Measurements from ENCODE around the gene DPF3. TPM values are rescaled to one million over a fixed set of nuclear protein-coding genes. Genes with fewer than 3 reads are reported as not detected.
A peak's percentile ranks its signal among the peaks of the same experiment; 100 is the strongest.

The DPF3 gene
- total and polyA plus RNA-seq, 2 donors (not counting 1 experiment from before 2014, with no cell fraction given), result 7.6 to 13.7 TPM

GRCh38 chr14:72822946-72823611 lies 70.8 kb downstream of the DPF3 start:
- Histone ChIP-seq H3K27me3 (ENCODE audit: control insufficient read depth, insufficient read depth, low read length) (no peaks in the 10 kb centered on the region), H3K4me1 (ENCODE audit: control insufficient read depth, extremely low read depth, insufficient read depth, low read length) (no peaks in the 10 kb centered on the region), H3K27ac (ENCODE audit: insufficient read depth, low read length) (no peak overlapping the region), H3K79me2 (ENCODE audit: control insufficient read depth, insufficient read depth, low read length) (peaks cover 2% of the 10 kb centered on the region), H2AFZ (ENCODE audit: low read length) (no peak overlapping the region), H3K4me3 (replicated peaks in 1 of 4; ENCODE audit: control extremely low read depth in 1 of 4, insufficient read depth in 1 of 4, low read depth in 3 of 4, low read length in 4 of 4) (no peak overlapping the region), H4K20me1 (ENCODE audit: control insufficient read depth, extremely low read depth, insufficient read depth, low read length) (no peaks in the 10 kb centered on the region), H3K36me3 (ENCODE audit: control insufficient read depth, insufficient read depth, low read length) (no peaks in the 10 kb centered on the region), H3K9ac (ENCODE audit: insufficient read depth, low read length) (no peak overlapping the region), H3K9me3 (ENCODE audit: control insufficient read depth, insufficient read depth, low read depth, low read length) (no peaks in the 10 kb centered on the region), H3K4me2 (ENCODE audit: extremely low read depth, insufficient read depth, low read length) (no peak overlapping the region)
- TF ChIP-seq EZH2 (IDR thresholded peaks at IDR 0.05; ENCODE audit: low read length, missing control alignments) (no peak), CTCF (conservative IDR thresholded peaks at IDR 0.05 in 1 of 2, IDR thresholded peaks at IDR 0.05 in 1 of 2; ENCODE audit: low read depth in 1 of 2, low read length in 2 of 2) (no peak)
- DNase-seq (ENCODE audit: low read depth in 2 of 2), result peak in 1 of 2 donors; percentile 2

GRCh38 chr14:72818998-72819397 lies 74.9 kb downstream of the DPF3 start:
- no peak for DNase-seq (ENCODE audit: low read depth in 2 of 2)
- no peak for TF ChIP-seq EZH2 (IDR thresholded peaks at IDR 0.05; ENCODE audit: low read length, missing control alignments)
- TF ChIP-seq CTCF (conservative IDR thresholded peaks at IDR 0.05 in 1 of 2, IDR thresholded peaks at IDR 0.05 in 1 of 2; ENCODE audit: low read depth in 1 of 2, low read length in 2 of 2), result no peak
- H3K27me3 ChIP-seq (ENCODE audit: control insufficient read depth, insufficient read depth, low read length), result no peaks in the 10 kb centered on the region

GRCh38 chr14:72816287-72816686 lies 77.6 kb downstream of the DPF3 start:
- H3K27me3 ChIP-seq (ENCODE audit: control insufficient read depth, insufficient read depth, low read length), result no peaks in the 10 kb centered on the region

More at GRCh38 chr14:72818998-72819397, 74.9 kb downstream of the DPF3 start:
- Histone ChIP-seq H4K20me1 (ENCODE audit: control insufficient read depth, extremely low read depth, insufficient read depth, low read length) (no peaks in the 10 kb centered on the region), H3K4me2 (ENCODE audit: extremely low read depth, insufficient read depth, low read length) (no peak overlapping the region), H3K9ac (ENCODE audit: insufficient read depth, low read length) (no peak overlapping the region), H3K27ac (ENCODE audit: insufficient read depth, low read length) (no peak overlapping the region), H3K36me3 (ENCODE audit: control insufficient read depth, insufficient read depth, low read length) (no peaks in the 10 kb centered on the region), H3K4me1 (ENCODE audit: control insufficient read depth, extremely low read depth, insufficient read depth, low read length) (no peaks in the 10 kb centered on the region), H3K79me2 (ENCODE audit: control insufficient read depth, insufficient read depth, low read length) (peaks cover 2% of the 10 kb centered on the region), H2AFZ (ENCODE audit: low read length) (no peak overlapping the region), H3K4me3 (replicated peaks in 1 of 4; ENCODE audit: control extremely low read depth in 1 of 4, insufficient read depth in 1 of 4, low read depth in 3 of 4, low read length in 4 of 4) (no peak overlapping the region), H3K9me3 (ENCODE audit: control insufficient read depth, insufficient read depth, low read depth, low read length) (no peaks in the 10 kb centered on the region)

More at GRCh38 chr14:72816287-72816686, 77.6 kb downstream of the DPF3 start:
- no peak for TF ChIP-seq EZH2 (IDR thresholded peaks at IDR 0.05; ENCODE audit: low read length, missing control alignments)
- no peak for TF ChIP-seq CTCF (conservative IDR thresholded peaks at IDR 0.05 in 1 of 2, IDR thresholded peaks at IDR 0.05 in 1 of 2; ENCODE audit: low read depth in 1 of 2, low read length in 2 of 2)
- no peak for DNase-seq (ENCODE audit: low read depth in 2 of 2)
- Histone ChIP-seq H3K9ac (ENCODE audit: insufficient read depth, low read length) (no peak overlapping the region), H3K79me2 (ENCODE audit: control insufficient read depth, insufficient read depth, low read length) (peaks cover 10% of the 10 kb centered on the region), H4K20me1 (ENCODE audit: control insufficient read depth, extremely low read depth, insufficient read depth, low read length) (no peaks in the 10 kb centered on the region), H2AFZ (ENCODE audit: low read length) (no peak overlapping the region), H3K4me2 (ENCODE audit: extremely low read depth, insufficient read depth, low read length) (no peak overlapping the region), H3K36me3 (ENCODE audit: control insufficient read depth, insufficient read depth, low read length) (no peaks in the 10 kb centered on the region), H3K4me3 (replicated peaks in 1 of 4; ENCODE audit: control extremely low read depth in 1 of 4, insufficient read depth in 1 of 4, low read depth in 3 of 4, low read length in 4 of 4) (no peak overlapping the region), H3K4me1 (ENCODE audit: control insufficient read depth, extremely low read depth, insufficient read depth, low read length) (no peaks in the 10 kb centered on the region), H3K27ac (ENCODE audit: insufficient read depth, low read length) (no peak overlapping the region), H3K9me3 (ENCODE audit: control insufficient read depth, insufficient read depth, low read depth, low read length) (no peaks in the 10 kb centered on the region)

Measured in fibroblast of lung (primary cell).